ENCODE results near the gene LINGO1. TPM values are rescaled to one million over a fixed set of nuclear protein-coding genes. Genes with fewer than 3 reads are reported as not detected.
A peak's percentile ranks its signal among the peaks of the same experiment; 100 is the strongest.

Gene LINGO1
- polyA plus RNA-seq, 1 of the 3 experiments (the other 2 are of a cell fraction) = 0.56 TPM

GRCh38 chr15:77622934-77623754, 9.6 kb downstream of the LINGO1 start:
- H3K4me3 ChIP-seq (ENCODE audit: low read depth in 2 of 2, low read length in 1 of 2) = no peak overlapping the region
- no peaks in the 10 kb centered on the region for H3K27me3 ChIP-seq (ENCODE audit: insufficient read depth)
- CTCF ChIA-PET = interaction anchor here (0.8 to 4.1 kb wide), 8 partner anchors 8 to 288 kb away, joined by 3 to 36 read pairs (median 4); partner anchors contain the start of gene LINGO1
- no peak overlapping the region for H2AFZ ChIP-seq (ENCODE audit: low read depth)
- no peaks in the 10 kb centered on the region for H3K36me3 ChIP-seq (replicated peaks in 1 of 2; ENCODE audit: control insufficient read depth in 1 of 2, insufficient read depth in 2 of 2, low read length in 1 of 2)
- POLR2A ChIA-PET = no interaction called here
- peak; percentile 49 for DNase-seq
- WGBS (ENCODE audit: low lambda C conversion rate) = 68% methylated on average over 9 of the region's 18 CpGs
- no peak overlapping the region for H3K27ac ChIP-seq (ENCODE audit: low read depth in 2 of 2, low read length in 1 of 2)
- TF ChIP-seq ZBTB33 (IDR thresholded peaks at IDR 0.05; ENCODE audit: borderline replicate concordance, low read depth) (no peak), RAD21 (IDR thresholded peaks at IDR 0.05; ENCODE audit: low read length) (no peak)
- no peaks in the 10 kb centered on the region for H3F3A ChIP-seq (replicated peaks; ENCODE audit: insufficient read depth)
- no peaks in the 10 kb centered on the region for H3K9me2 ChIP-seq
- no peaks in the 10 kb centered on the region for H4K20me1 ChIP-seq (ENCODE audit: insufficient read depth)
- no peaks in the 10 kb centered on the region for H3K9me3 ChIP-seq
- H3K4me2 ChIP-seq = no peak overlapping the region
- no peaks in the 10 kb centered on the region for H3K79me2 ChIP-seq (ENCODE audit: insufficient read depth)
- peaks cover 0 to 35% of the 10 kb centered on the region in 2 experiments; a peak in 1 of 4 replicates for H3K4me1 ChIP-seq (ENCODE audit: control insufficient read depth in 1 of 2, insufficient read depth in 2 of 2, low read depth in 1 of 2, low read length in 1 of 2)
- no peak overlapping the region for H3K9ac ChIP-seq

GRCh38 chr15:77622209-77622933, 10.3 kb downstream of the LINGO1 start:
- DNase-seq = peak; percentile 53
- H3K9me2 ChIP-seq = no peaks in the 10 kb centered on the region
- no peak overlapping the region for H3K4me2 ChIP-seq
- no peak overlapping the region for H3K27ac ChIP-seq (ENCODE audit: low read depth in 2 of 2, low read length in 1 of 2)
- H4K20me1 ChIP-seq (ENCODE audit: insufficient read depth) = no peaks in the 10 kb centered on the region
- H3K9ac ChIP-seq = no peak overlapping the region
- no peak overlapping the region for H3K4me3 ChIP-seq (ENCODE audit: low read depth in 2 of 2, low read length in 1 of 2)
- H3K27me3 ChIP-seq (ENCODE audit: insufficient read depth) = no peaks in the 10 kb centered on the region
- ChIA-PET POLR2A (no interaction called here), CTCF (interaction anchor here (0.8 to 4.1 kb wide), 8 partner anchors 9 to 287 kb away, joined by 3 to 36 read pairs (median 4); partner anchors contain the start of gene LINGO1)
- WGBS (ENCODE audit: low lambda C conversion rate) = 79% methylated on average over 19 of the region's 22 CpGs
- H2AFZ ChIP-seq (ENCODE audit: low read depth) = no peak overlapping the region
- H3K4me1 ChIP-seq (ENCODE audit: control insufficient read depth in 1 of 2, insufficient read depth in 2 of 2, low read depth in 1 of 2, low read length in 1 of 2) = peaks cover 0 to 34% of the 10 kb centered on the region in 2 experiments; a peak in 1 of 4 replicates
- no peaks in the 10 kb centered on the region for H3K79me2 ChIP-seq (ENCODE audit: insufficient read depth)
- H3K36me3 ChIP-seq (replicated peaks in 1 of 2; ENCODE audit: control insufficient read depth in 1 of 2, insufficient read depth in 2 of 2, low read length in 1 of 2) = no peaks in the 10 kb centered on the region
- H3F3A ChIP-seq (replicated peaks; ENCODE audit: insufficient read depth) = no peaks in the 10 kb centered on the region
- no peaks in the 10 kb centered on the region for H3K9me3 ChIP-seq
- TF ChIP-seq GATA2 (CRISPR knock-in tag; IDR thresholded peaks at IDR 0.05) (no peak), YY1 (IDR thresholded peaks at IDR 0.05; ENCODE audit: low read depth) (no peak), ZBTB33 (IDR thresholded peaks at IDR 0.05; ENCODE audit: borderline replicate concordance, low read depth) (no peak), EP300 (IDR thresholded peaks at IDR 0.05; ENCODE audit: borderline replicate concordance in 1 of 2, low read depth in 1 of 2, low read length in 1 of 2) (no peak), RXRA (IDR thresholded peaks at IDR 0.05; ENCODE audit: borderline replicate concordance, low read depth) (no peak), CTCF (IDR thresholded peaks at IDR 0.05) (no peak), SMC3 (IDR thresholded peaks at IDR 0.05; ENCODE audit: low read depth, low read length) (no peak), SIN3A (IDR thresholded peaks at IDR 0.05; ENCODE audit: borderline replicate concordance, low read depth, low read length) (no peak), NRF1 (IDR thresholded peaks at IDR 0.05; ENCODE audit: low read depth, low read length) (no peak), TCF12 (IDR thresholded peaks at IDR 0.05) (no peak), NFIC (IDR thresholded peaks at IDR 0.05; ENCODE audit: borderline replicate concordance) (no peak), RCOR1 (IDR thresholded peaks at IDR 0.05; ENCODE audit: low read length) (no peak), MEF2A (IDR thresholded peaks at IDR 0.05; ENCODE audit: borderline replicate concordance, low read depth) (no peak)
- TF ChIP-seq, protein P1, sequence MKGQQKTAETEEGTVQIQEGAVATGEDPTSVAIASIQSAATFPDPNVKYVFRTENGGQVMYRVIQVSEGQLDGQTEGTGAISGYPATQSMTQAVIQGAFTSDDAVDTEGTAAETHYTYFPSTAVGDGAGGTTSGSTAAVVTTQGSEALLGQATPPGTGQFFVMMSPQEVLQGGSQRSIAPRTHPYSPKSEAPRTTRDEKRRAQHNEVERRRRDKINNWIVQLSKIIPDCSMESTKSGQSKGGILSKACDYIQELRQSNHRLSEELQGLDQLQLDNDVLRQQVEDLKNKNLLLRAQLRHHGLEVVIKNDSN (IDR thresholded peaks at IDR 0.05; ENCODE audit: borderline replicate concordance, low read depth) = no peak
- TF ChIP-seq, protein P2, sequence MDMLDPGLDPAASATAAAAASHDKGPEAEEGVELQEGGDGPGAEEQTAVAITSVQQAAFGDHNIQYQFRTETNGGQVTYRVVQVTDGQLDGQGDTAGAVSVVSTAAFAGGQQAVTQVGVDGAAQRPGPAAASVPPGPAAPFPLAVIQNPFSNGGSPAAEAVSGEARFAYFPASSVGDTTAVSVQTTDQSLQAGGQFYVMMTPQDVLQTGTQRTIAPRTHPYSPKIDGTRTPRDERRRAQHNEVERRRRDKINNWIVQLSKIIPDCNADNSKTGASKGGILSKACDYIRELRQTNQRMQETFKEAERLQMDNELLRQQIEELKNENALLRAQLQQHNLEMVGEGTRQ (IDR thresholded peaks at IDR 0.05; ENCODE audit: borderline replicate concordance, low read depth, low read length) = no peak

Measured in SK-N-SH (cell line).